ENCODE results near the gene ACSM5. TPM values are rescaled to one million over a fixed set of nuclear protein-coding genes. Genes with fewer than 3 reads are reported as not detected.

ACSM5 gene
- total RNA-seq, 2 experiments from 2014 or later = not detected

GRCh38 chr16:20387978-20388377, 21.4 kb upstream of the ACSM5 start:
- no peak for DNase-seq
- Mint-ChIP-seq H3K4me3 (no peak overlapping the region), H3K36me3 (ENCODE audit: low read depth) (no peaks in the 10 kb centered on the region), H3K27ac (no peak overlapping the region), H3K27me3 (peaks cover 5% of the 10 kb centered on the region), H3K4me1 (no peaks in the 10 kb centered on the region), H3K9me3 (no peaks in the 10 kb centered on the region)
- POLR2A ChIA-PET = no interaction called here
- CTCF ChIA-PET = no interaction called here

DNA sequence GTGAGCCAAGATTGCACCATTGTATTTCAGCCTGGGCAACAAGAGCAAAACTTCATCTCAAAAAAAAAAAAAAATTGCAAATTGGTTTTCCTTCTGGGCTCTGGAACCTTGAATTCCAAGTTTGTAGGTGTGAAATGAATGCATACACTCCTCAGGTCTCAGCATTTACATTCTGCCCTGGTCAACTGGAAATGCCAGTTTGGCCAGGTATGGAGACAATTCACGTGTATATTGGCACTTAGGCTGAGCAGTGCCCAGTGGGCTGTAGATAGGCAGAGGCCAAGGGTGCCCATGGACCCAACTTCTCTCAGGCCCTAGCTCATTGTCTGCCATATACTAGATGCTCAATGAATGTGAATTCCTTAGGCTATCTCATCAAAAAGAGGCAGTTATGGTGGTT, 20.5 kb upstream of the ACSM5 start:
- no peaks in the 10 kb centered on the region for H3K9me3 Mint-ChIP-seq
- H3K4me1 Mint-ChIP-seq = no peaks in the 10 kb centered on the region
- POLR2A ChIA-PET = no interaction called here
- CTCF ChIA-PET = no interaction called here
- DNase-seq = no peak
- H3K27ac Mint-ChIP-seq = no peak overlapping the region
- H3K4me3 Mint-ChIP-seq = no peak overlapping the region
- H3K27me3 Mint-ChIP-seq = peaks cover 5% of the 10 kb centered on the region
- H3K36me3 Mint-ChIP-seq (ENCODE audit: low read depth) = no peaks in the 10 kb centered on the region

GRCh38 chr16:20391045-20391444, 18.3 kb upstream of the ACSM5 start:
- no peak for DNase-seq
- Mint-ChIP-seq H3K36me3 (ENCODE audit: low read depth) (no peaks in the 10 kb centered on the region), H3K9me3 (no peaks in the 10 kb centered on the region), H3K27ac (no peak overlapping the region), H3K27me3 (peaks cover 5% of the 10 kb centered on the region), H3K4me1 (no peaks in the 10 kb centered on the region), H3K4me3 (no peak overlapping the region)
- ChIA-PET POLR2A (no interaction called here), CTCF (no interaction called here)

- no peaks in the 10 kb centered on the region for H3K4me1 Mint-ChIP-seq
- no peak for DNase-seq
- H3K9me3 Mint-ChIP-seq = no peaks in the 10 kb centered on the region
- CTCF ChIA-PET = interaction anchor here (4.3 kb wide), 1 partner anchor 10 kb away, joined by 22 read pairs; no protein-coding TSS in a partner anchor
- POLR2A ChIA-PET = no interaction called here
- H3K4me3 Mint-ChIP-seq = no peak overlapping the region
- no peak overlapping the region for H3K27ac Mint-ChIP-seq
- H3K36me3 Mint-ChIP-seq (ENCODE audit: low read depth) = no peaks in the 10 kb centered on the region
- H3K27me3 Mint-ChIP-seq = no peaks in the 10 kb centered on the region
Observed at GRCh38 chr16:20393801-20394577, 15.3 kb upstream of the ACSM5 start.

- Mint-ChIP-seq H3K27ac (no peak overlapping the region), H3K4me1 (no peaks in the 10 kb centered on the region), H3K9me3 (no peaks in the 10 kb centered on the region), H3K36me3 (ENCODE audit: low read depth) (no peaks in the 10 kb centered on the region), H3K4me3 (no peak overlapping the region), H3K27me3 (no peaks in the 10 kb centered on the region)
- ChIA-PET POLR2A (no interaction called here), CTCF (interaction anchor here (4.3 kb wide), 1 partner anchor 12 kb away, joined by 22 read pairs; no protein-coding TSS in a partner anchor)
- no peak for DNase-seq
Observed at GRCh38 chr16:20395946-20396345, 13.4 kb upstream of the ACSM5 start.

DNA sequence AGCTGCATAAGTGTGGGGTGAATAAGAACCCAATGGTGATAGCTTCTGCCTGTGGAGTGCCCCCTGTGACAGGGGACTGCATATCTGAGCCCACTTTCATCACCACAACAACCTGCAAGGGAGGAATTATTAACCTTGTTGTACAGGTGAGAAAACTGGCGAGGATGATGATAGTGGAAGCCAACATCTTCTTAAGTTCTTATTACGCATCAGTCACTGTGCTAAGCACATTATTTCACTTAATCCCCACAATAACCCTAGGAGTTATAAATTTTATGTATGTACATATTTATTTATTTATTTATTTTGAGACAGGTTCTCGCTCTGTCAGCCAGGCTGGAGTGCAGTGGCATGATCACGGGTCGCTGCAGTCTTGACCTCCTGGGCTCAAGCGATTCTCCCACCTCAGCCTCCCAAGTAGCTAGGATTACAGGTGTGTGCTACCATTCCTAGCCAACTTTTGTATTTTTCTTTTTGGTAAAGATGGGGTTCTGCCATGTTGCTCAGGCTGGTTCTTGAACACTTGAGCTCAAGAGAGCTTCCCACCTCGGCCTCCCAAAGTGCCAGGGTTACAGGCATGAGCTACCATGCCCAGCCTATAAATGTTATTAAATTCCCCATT, 12.4 kb upstream of the ACSM5 start:
- H3K4me3 Mint-ChIP-seq = no peak overlapping the region
- DNase-seq = no peak
- H3K36me3 Mint-ChIP-seq (ENCODE audit: low read depth) = no peaks in the 10 kb centered on the region

DNA sequence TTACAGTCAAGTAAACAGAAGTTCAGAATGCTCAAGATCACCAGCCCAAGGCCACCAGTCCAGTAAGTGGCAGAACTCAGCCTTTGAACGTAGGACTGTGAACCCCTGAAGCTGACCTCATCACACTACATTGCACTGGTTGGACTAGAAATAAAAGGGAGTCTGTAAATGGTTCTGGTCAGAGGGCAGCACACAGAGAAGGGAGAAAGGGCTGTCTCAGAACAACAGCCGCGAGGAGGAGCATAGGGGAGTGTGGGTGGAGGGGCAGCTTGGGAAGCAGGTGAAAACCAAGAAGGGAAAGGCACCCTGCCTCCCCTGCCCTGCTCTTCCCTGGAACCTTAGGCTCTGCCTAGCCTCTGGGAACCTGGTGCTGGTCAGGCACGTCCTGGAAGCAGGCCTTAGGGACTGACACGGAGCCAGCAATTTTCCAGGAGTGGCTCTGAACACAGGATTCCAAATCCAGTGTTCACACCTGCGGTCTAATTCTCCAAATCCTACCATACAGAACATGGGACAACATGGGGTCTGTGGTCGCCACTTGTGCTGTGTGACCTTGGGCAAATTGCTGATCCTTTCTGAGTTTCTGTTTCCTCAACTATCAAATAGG, 11.8 kb upstream of the ACSM5 start:
- H3K36me3 Mint-ChIP-seq (ENCODE audit: low read depth) = no peaks in the 10 kb centered on the region
- POLR2A ChIA-PET = no interaction called here
- no peak overlapping the region for H3K27ac Mint-ChIP-seq
- no peaks in the 10 kb centered on the region for H3K9me3 Mint-ChIP-seq
- H3K4me1 Mint-ChIP-seq = no peaks in the 10 kb centered on the region
- no peaks in the 10 kb centered on the region for H3K27me3 Mint-ChIP-seq
- CTCF ChIA-PET = interaction anchor here (1.1 to 1.4 kb wide), 2 partner anchors 12 kb away, joined by 3 to 7 read pairs; no protein-coding TSS in a partner anchor
- DNase-seq = no peak
- no peak overlapping the region for H3K4me3 Mint-ChIP-seq

More for the DNA sequence above, 12.4 kb upstream of the ACSM5 start:
- Mint-ChIP-seq H3K9me3 (no peaks in the 10 kb centered on the region), H3K4me1 (no peaks in the 10 kb centered on the region), H3K27me3 (no peaks in the 10 kb centered on the region), H3K27ac (no peak overlapping the region)
- POLR2A ChIA-PET = no interaction called here
- CTCF ChIA-PET = interaction anchor here (1.4 kb wide), 1 partner anchor 11 kb away, joined by 7 read pairs; no protein-coding TSS in a partner anchor

DNA sequence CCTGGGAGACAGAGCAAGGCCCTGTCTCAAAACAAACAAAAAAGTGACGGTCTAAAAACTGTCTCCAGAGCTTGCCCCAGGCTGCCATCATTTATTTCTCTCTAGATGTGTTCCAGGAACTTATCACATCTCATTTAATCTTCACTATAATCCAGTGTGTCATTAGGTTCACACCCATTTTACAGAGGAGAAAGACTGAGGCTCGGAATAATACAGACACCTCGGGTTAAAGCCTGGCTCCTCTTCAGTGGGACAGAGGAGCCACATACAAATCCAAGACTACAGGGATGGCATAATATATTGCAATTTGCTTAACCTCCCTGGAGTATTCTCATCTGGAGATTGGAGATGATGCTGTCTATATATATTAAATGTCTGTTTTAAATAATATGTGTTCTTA, 10.7 kb upstream of the ACSM5 start:
- Mint-ChIP-seq H3K9me3 (no peaks in the 10 kb centered on the region), H3K4me3 (no peak overlapping the region), H3K36me3 (ENCODE audit: low read depth) (no peaks in the 10 kb centered on the region), H3K27me3 (no peaks in the 10 kb centered on the region), H3K27ac (no peak overlapping the region), H3K4me1 (no peaks in the 10 kb centered on the region)
- CTCF ChIA-PET = interaction anchor here (0.9 to 1.1 kb wide), 2 partner anchors 13 to 14 kb away, joined by 3 read pairs; no protein-coding TSS in a partner anchor
- POLR2A ChIA-PET = no interaction called here
- DNase-seq = no peak

DNA sequence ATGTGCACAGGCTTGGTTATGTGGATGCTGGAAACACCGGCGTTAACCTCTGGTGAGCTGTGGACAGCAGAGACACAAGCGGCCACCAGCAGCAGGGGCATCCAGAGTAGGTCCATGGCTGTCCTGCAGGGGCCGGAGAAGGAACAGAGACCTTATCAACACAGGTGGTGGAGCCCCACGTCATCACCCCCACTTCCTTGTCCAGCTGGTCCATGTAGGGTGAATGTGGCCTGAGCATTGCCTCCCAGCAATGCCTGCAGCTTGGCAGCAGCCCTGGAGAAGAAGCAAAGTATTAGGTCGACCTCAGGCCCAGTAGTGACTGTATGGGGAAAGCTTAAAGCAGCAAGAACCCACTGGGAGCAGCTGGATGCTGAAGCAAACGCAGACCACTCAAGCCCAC, 10.1 kb upstream of the ACSM5 start:
- ChIA-PET POLR2A (no interaction called here), CTCF (interaction anchor here (2.4 kb wide), 1 partner anchor 14 kb away, joined by 5 read pairs; no protein-coding TSS in a partner anchor)
- Mint-ChIP-seq H3K9me3 (no peaks in the 10 kb centered on the region), H3K27ac (no peak overlapping the region), H3K27me3 (no peaks in the 10 kb centered on the region), H3K36me3 (ENCODE audit: low read depth) (no peaks in the 10 kb centered on the region), H3K4me3 (no peak overlapping the region), H3K4me1 (no peaks in the 10 kb centered on the region)
- DNase-seq = no peak

GRCh38 chr16:20401066-20401465, 8.3 kb upstream of the ACSM5 start:
- no peaks in the 10 kb centered on the region for H3K9me3 Mint-ChIP-seq
- H3K27me3 Mint-ChIP-seq = no peaks in the 10 kb centered on the region

GRCh38 chr16:20401475-20402016, 7.8 kb upstream of the ACSM5 start:
- Mint-ChIP-seq H3K9me3 (no peaks in the 10 kb centered on the region), H3K36me3 (ENCODE audit: low read depth) (no peaks in the 10 kb centered on the region), H3K27ac (no peak overlapping the region), H3K4me3 (no peak overlapping the region), H3K4me1 (no peaks in the 10 kb centered on the region), H3K27me3 (no peaks in the 10 kb centered on the region)
- POLR2A ChIA-PET = no interaction called here
- no peak for DNase-seq
- CTCF ChIA-PET = interaction anchor here (1.6 to 2.4 kb wide), 2 partner anchors 16 kb away, joined by 4 to 5 read pairs; no protein-coding TSS in a partner anchor

More at GRCh38 chr16:20401066-20401465, 8.3 kb upstream of the ACSM5 start:
- DNase-seq = no peak
- CTCF ChIA-PET = interaction anchor here (2.4 kb wide), 1 partner anchor 16 kb away, joined by 5 read pairs; no protein-coding TSS in a partner anchor
- POLR2A ChIA-PET = no interaction called here
- no peak overlapping the region for H3K27ac Mint-ChIP-seq
- H3K4me1 Mint-ChIP-seq = no peaks in the 10 kb centered on the region
- no peaks in the 10 kb centered on the region for H3K36me3 Mint-ChIP-seq (ENCODE audit: low read depth)
- no peak overlapping the region for H3K4me3 Mint-ChIP-seq

GRCh38 chr16:20402651-20403050, 6.7 kb upstream of the ACSM5 start:
- no peaks in the 10 kb centered on the region for H3K36me3 Mint-ChIP-seq (ENCODE audit: low read depth)
- H3K27me3 Mint-ChIP-seq = no peaks in the 10 kb centered on the region
- H3K9me3 Mint-ChIP-seq = no peaks in the 10 kb centered on the region
- ChIA-PET POLR2A (no interaction called here), CTCF (interaction anchor here (1.6 kb wide), 1 partner anchor 17 kb away, joined by 4 read pairs; no protein-coding TSS in a partner anchor)
- no peaks in the 10 kb centered on the region for H3K4me1 Mint-ChIP-seq
- no peak overlapping the region for H3K27ac Mint-ChIP-seq
- no peak overlapping the region for H3K4me3 Mint-ChIP-seq
- no peak for DNase-seq

DNA sequence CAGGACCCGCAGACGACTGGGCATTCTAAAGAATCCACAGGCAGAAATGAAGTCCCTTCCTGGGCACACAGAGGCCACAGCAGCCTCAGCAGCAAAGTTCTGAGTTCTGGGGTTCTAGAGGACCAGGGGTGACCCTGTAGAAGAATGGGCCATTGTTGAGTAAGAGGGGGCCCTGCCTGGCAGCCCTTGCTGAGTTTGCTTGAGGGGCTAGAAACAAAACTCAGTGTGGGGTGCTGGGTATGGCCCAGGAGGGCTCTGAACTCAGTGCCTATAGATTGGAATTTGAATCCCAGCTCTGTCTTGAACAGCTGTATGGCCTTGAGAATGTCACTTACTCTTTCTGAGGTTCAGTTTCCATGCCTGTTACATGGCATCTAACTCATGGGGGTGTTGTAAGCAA, 4.7 kb upstream of the ACSM5 start, which contains the start of gene PDILT:
Gene PDILT, minus strand, starts transcription at position 101 of the 400 bp plus-strand sequence. CDS start 5,437 bp downstream, outside the sequence.
- Mint-ChIP-seq H3K36me3 (ENCODE audit: low read depth) (no peaks in the 10 kb centered on the region), H3K4me1 (peaks cover 2% of the 10 kb centered on the region), H3K4me3 (no peak within 1 kb of the TSS), H3K9me3 (no peaks in the 10 kb centered on the region), H3K27ac (no peak within 1 kb of the TSS), H3K27me3 (no peaks in the 10 kb centered on the region)
- ChIA-PET CTCF (no interaction called here), POLR2A (no interaction called here)
- no peak for DNase-seq
